Gastroesophageal sphincter (tissue), 3 donors: ENCODE measurements around the gene LCA5L.
A peak's percentile ranks its signal among the peaks of the same experiment; 100 is the strongest.

ENCODE experiments used
- CTCF ChIP-seq, 4 experiments: fragments of 200-600 bp in 2 of 4; fragments of 450-650 bp in 2 of 4; sonication (generic) in 1 of 4; IDR thresholded peaks; one replicate each; pipeline ENCODE4 v1.5.1; 2017 to 2019; ENCODE audit warnings: antibody characterized with exemption in 4 of 4, mild to moderate bottlenecking in 2 of 4, moderate library complexity in 2 of 4
- EP300 ChIP-seq: sonication (generic); formaldehyde crosslinking; IDR thresholded peaks from one replicate; pipeline ENCODE4 v1.6.1; 2017; ENCODE audit warnings: antibody characterized with exemption, mild to moderate bottlenecking
- POLR2A ChIP-seq, 2 donors: fragments of 450-650 bp; IDR thresholded peaks; one replicate each; pipeline ENCODE4 v1.6.1; 2017; ENCODE audit warnings: antibody characterized with exemption in 2 of 2, mild to moderate bottlenecking in 2 of 2, moderate library complexity in 1 of 2
- POLR2AphosphoS5 ChIP-seq: sonication (generic); formaldehyde crosslinking; IDR thresholded peaks from one replicate; pipeline ENCODE4 v1.6.1; 2017; ENCODE audit warnings: antibody characterized with exemption

- TF ChIP-seq CTCF (IDR thresholded peaks at IDR 0.05) (peak in 1 of 4 experiments; percentile 17), POLR2A (IDR thresholded peaks at IDR 0.05) (no peak), POLR2AphosphoS5 (no peak), EP300 (no peak)
Observed at GRCh38 chr21:39390212-39390765, 55.3 kb downstream of the LCA5L start.
